Sigmoid colon (tissue), 7 donors: Measurements from ENCODE around the gene DICER1. TPM values are rescaled to one million over a fixed set of nuclear protein-coding genes. Genes with fewer than 3 reads are reported as not detected.

Experiments
- DNase-seq: peaks from one replicate; pipeline ENCODE4 v3.0.0-alpha.2; 2019
- H3K27ac ChIP-seq, 4 donors: fragments of 200-600 bp; sonication (generic); one replicate each; pipeline ENCODE4 v1.5.1; 2016 to 2019; ENCODE audit warnings: mild to moderate bottlenecking in 1 of 4
- H3K27me3 ChIP-seq, 3 donors: fragments of 200-600 bp; sonication (generic); one replicate each; pipeline ENCODE4 v1.5.1; 2019; ENCODE audit warnings: mild to moderate bottlenecking in 1 of 3
- H3K36me3 ChIP-seq, 4 donors: fragments of 200-600 bp; sonication (generic); one replicate each; pipeline ENCODE4 v1.5.1; 2016 to 2019
- H3K4me1 ChIP-seq, 4 donors: fragments of 200-600 bp; sonication (generic); one replicate each; pipeline ENCODE4 v1.5.1; 2017 to 2019
- H3K4me3 ChIP-seq, 4 donors: fragments of 200-600 bp; sonication (generic); one replicate each; pipeline ENCODE4 v1.5.1; 2017 to 2019; ENCODE audit warnings: mild to moderate bottlenecking in 2 of 4, moderate library complexity in 1 of 4
- H3K9me3 ChIP-seq, 4 donors: fragments of 200-600 bp in 3 of 4; sonication (generic) in 3 of 4; one replicate each; pipeline versions ENCODE4 v1.5.1 to v1.6.1; 2013 to 2019
- CTCF ChIP-seq, 4 experiments: fragments of 450-650 bp in 3 of 4; fragments of 200-600 bp in 1 of 4; IDR thresholded peaks; one replicate each; pipeline ENCODE4 v1.5.1; 2016 to 2019; ENCODE audit warnings: antibody characterized with exemption in 4 of 4, mild to moderate bottlenecking in 3 of 4, moderate library complexity in 2 of 4
- EP300 ChIP-seq, 4 donors: sonication (generic); formaldehyde crosslinking; IDR thresholded peaks; one replicate each; pipeline ENCODE4 v1.6.1; 2017; ENCODE audit warnings: antibody characterized with exemption in 4 of 4
- POLR2A ChIP-seq, 2 donors: fragments of 450-650 bp; IDR thresholded peaks; one replicate each; pipeline ENCODE4 v1.6.1; 2016; ENCODE audit warnings: antibody characterized with exemption in 2 of 2, mild to moderate bottlenecking in 2 of 2, moderate library complexity in 2 of 2
- POLR2AphosphoS5 ChIP-seq, 4 donors: sonication (generic); formaldehyde crosslinking; IDR thresholded peaks; one replicate each; pipeline ENCODE4 v1.6.1; 2017; ENCODE audit warnings: antibody characterized with exemption in 4 of 4
- WGBS, 2 donors: extraction: QIAGEN DNeasy Blood & Tissue Kit; methylation state at CpG; one replicate each; pipeline ENCODE4 v1.1.7; 2013; 5-methylcytosine and 5-hydroxymethylcytosine counted together
- intact Hi-C: fragments of 100-400 bp; cut with DNase I; formaldehyde crosslinking; loops from one replicate; pipeline ENCODE4 v1.15.1; 2023
- polyA plus RNA-seq, 3 donors: library from polyadenylated mRNA; stranded (reverse); fragments of 200-250 nt; gene quantifications; one replicate each; pipeline ENCODE4 v1.2.3, GENCODE V29; 2013
- total RNA-seq, 4 donors: library from RNA; depleted of rRNA; stranded (reverse); fragments of >200 nt; gene quantifications; one replicate each; pipeline ENCODE4 v1.1.0, GENCODE V29; 2016
- donor health status: healthy with polysubstance abuse.
- donor health status: Bipolar disorder and iron deficiency.
- donor health status: healthy.

The DICER1 gene
- total and polyA plus RNA-seq, 7 donors: 6.0 to 77.0 (median 44.9) TPM

DNA sequence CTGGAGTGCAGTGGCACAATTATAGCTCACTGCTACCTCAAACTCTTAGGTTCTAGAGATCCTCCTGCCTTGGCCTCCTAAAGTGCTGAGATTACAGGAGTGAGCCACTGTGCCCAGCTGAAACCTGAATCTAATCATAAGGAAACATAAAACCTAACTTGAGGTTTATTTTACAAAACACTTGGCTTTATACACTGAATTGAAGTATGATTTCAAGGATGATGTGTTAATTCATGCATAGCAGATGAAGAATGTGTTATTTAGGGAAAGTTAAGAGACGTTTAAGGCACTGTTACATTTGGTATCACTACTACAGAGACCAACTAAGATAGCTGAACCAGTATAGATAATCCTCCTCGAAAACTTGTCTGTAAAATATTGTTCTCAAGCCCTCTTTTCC is 6.4 kb downstream of the DICER1 start:
- no peak for DNase-seq
- peaks cover 0 to 79% (median 70%) of the 10 kb centered on the region in 4 donors for H3K4me1 ChIP-seq
- no peak for TF ChIP-seq CTCF (IDR thresholded peaks at IDR 0.05)
- TF ChIP-seq EP300 (IDR thresholded peaks at IDR 0.05): no peak
- no peak for TF ChIP-seq POLR2AphosphoS5 (IDR thresholded peaks at IDR 0.05)
- TF ChIP-seq POLR2A (IDR thresholded peaks at IDR 0.05): no peak
- peak overlapping the region in 1 of 4 donors; percentile 41 for H3K27ac ChIP-seq
- intact Hi-C loops: loop anchor here (10.0 kb wide), 1 partner anchor 384 kb away; the partner anchor contains the start of gene GLRX5
- 78 to 80% methylated on average over 2 of the region's 2 CpGs for WGBS, 2 donors
- H3K4me3 ChIP-seq: no peak overlapping the region
- H3K36me3 ChIP-seq: no peaks in the 10 kb centered on the region
- no peaks in the 10 kb centered on the region for H3K9me3 ChIP-seq
- no peaks in the 10 kb centered on the region for H3K27me3 ChIP-seq

DNA sequence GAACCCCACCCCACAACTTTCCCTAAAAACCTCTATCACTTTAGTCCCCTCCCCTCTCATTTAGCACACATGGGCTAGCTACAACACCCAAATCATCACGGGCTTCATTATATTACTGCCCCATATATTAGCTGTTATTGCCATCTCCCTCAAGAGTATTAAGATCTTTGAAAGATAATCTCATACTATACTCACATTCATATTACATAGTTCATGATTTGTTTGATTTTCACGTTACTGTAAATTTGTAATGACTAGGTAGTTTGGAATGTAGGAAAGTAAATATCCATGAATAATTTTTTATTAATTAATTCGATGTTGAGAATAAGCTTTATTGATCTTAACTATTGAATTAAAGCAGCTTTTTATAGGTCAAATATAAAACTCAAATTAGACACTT is 7.9 kb downstream of the DICER1 start:
- no peak overlapping the region for H3K27ac ChIP-seq
- intact Hi-C loops: no loop called here
- 52 to 76% methylated on average over 3 of the region's 3 CpGs for WGBS, 2 donors

DNA sequence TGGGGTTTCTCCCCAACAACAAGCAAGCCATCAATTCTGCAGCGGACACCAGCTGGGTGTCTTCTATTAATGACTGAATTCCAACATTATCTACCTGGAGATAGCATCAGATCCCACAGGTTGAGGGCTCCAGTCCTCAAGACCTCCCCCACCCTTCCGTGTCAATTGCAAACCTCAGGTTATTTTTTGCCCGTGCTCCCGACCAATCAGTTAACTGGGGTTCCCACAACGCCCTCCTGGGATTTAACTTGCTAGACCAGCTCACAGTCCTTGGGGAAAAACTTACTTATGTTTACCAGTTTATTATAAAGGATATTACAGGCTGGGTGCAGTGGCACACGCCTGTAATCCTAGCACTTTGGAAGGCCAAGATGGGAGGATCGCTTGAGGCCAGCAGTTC is 9.7 kb downstream of the DICER1 start:
- no peak for DNase-seq
- TF ChIP-seq POLR2AphosphoS5 (IDR thresholded peaks at IDR 0.05) (no peak), EP300 (IDR thresholded peaks at IDR 0.05) (no peak), POLR2A (IDR thresholded peaks at IDR 0.05) (no peak), CTCF (IDR thresholded peaks at IDR 0.05) (no peak)
- Histone ChIP-seq H3K27me3 (no peaks in the 10 kb centered on the region), H3K4me3 (no peak overlapping the region), H3K9me3 (peaks cover 0 to 5% (median 0%) of the 10 kb centered on the region in 4 donors), H3K27ac (peak overlapping the region in 1 of 4 donors; percentile 30), H3K36me3 (no peaks in the 10 kb centered on the region), H3K4me1 (peaks cover 0 to 57% (median 55%) of the 10 kb centered on the region in 4 donors)
- 85 to 91% methylated on average over 7 of the region's 7 CpGs for WGBS, 2 donors
- intact Hi-C loops: no loop called here

More for the DNA sequence above, 7.9 kb downstream of the DICER1 start:
- Histone ChIP-seq H3K4me3 (no peak overlapping the region), H3K27me3 (no peaks in the 10 kb centered on the region), H3K4me1 (peaks cover 0 to 64% (median 55%) of the 10 kb centered on the region in 4 donors), H3K9me3 (peaks cover 0 to 5% (median 0%) of the 10 kb centered on the region in 4 donors), H3K36me3 (no peaks in the 10 kb centered on the region)
- no peak for DNase-seq
- TF ChIP-seq POLR2A (IDR thresholded peaks at IDR 0.05) (no peak), CTCF (IDR thresholded peaks at IDR 0.05) (no peak)

DNA sequence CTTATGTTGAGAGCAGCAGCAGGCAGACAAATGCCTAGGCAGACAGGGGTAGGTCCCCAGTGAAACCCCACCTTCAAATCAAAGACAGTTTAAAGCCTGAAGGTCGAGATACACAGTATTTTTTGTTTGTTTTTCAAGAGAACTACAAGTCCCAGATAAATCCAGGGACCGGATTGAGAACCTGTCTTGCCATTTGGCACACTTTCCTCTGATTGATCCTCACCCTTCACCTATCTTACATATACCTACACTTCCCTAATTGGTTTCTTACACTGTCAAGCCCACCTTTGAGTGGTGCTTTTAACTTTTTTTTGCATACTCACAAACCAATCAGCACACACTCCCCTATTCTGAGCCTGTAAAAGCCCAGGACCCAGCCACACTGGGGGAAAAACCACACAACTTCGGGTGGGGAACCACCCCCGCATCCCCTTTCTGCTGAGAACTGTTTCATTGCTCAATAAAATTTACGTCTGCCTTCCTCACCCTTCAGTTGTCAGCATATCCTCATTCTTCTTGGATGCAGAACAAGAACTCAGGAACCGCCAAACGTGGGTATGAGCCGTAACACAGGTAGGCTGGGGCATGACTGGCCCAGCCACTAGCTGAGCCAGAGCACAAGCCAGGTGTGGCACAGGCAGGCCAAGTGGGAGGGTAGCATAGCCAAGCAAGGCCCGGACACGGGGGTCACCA is 11.1 kb downstream of the DICER1 start:
- WGBS, 2 donors: 21 to 69% methylated on average over 10 of the region's 10 CpGs

DNA sequence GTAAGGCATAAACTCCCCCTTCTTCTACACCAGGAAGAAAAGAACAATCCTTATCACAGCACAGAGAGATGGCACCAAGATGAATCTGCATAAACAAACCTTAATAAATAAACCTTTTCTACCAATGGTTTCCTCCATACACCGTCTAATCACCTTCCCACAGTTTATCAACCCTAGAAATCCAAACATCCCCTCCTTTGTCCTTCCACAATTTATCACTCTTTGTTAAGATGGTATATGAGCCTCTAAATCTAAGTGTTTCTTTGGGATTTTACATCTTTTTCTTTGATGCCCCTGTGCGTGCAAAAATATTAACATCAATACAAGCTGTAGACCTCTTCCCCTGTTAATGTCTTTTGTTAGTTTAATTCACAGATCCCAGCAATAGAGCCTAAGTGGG is 12.5 kb downstream of the DICER1 start:
- Histone ChIP-seq H3K9me3 (peaks cover 0 to 5% (median 0%) of the 10 kb centered on the region in 4 donors), H3K27ac (peak overlapping the region in 2 of 4 donors; percentile 39 to 64), H3K36me3 (no peaks in the 10 kb centered on the region), H3K4me3 (no peak overlapping the region), H3K27me3 (no peaks in the 10 kb centered on the region), H3K4me1 (peaks cover 0 to 59% (median 56%) of the 10 kb centered on the region in 4 donors)
- intact Hi-C loops: no loop called here
- WGBS, 2 donors: 66 to 90% methylated on average over 2 of the region's 2 CpGs
- DNase-seq: no peak
- TF ChIP-seq CTCF (IDR thresholded peaks at IDR 0.05): no peak
- TF ChIP-seq EP300 (IDR thresholded peaks at IDR 0.05): no peak

More for the DNA sequence above, 11.1 kb downstream of the DICER1 start:
- Histone ChIP-seq H3K4me3 (no peak overlapping the region), H3K4me1 (peaks cover 0 to 57% (median 55%) of the 10 kb centered on the region in 4 donors), H3K36me3 (no peaks in the 10 kb centered on the region), H3K9me3 (peaks cover 0 to 5% (median 0%) of the 10 kb centered on the region in 4 donors), H3K27ac (peak overlapping the region in 1 of 4 donors; percentile 41), H3K27me3 (no peaks in the 10 kb centered on the region)
- intact Hi-C loops: no loop called here
- no peak for TF ChIP-seq EP300 (IDR thresholded peaks at IDR 0.05)
- TF ChIP-seq POLR2AphosphoS5 (IDR thresholded peaks at IDR 0.05): no peak
- TF ChIP-seq POLR2A (IDR thresholded peaks at IDR 0.05): no peak
- no peak for DNase-seq
